IPS-NIHi11 (cell line): Measurements from ENCODE around the gene STK26.
"Not testable (repeated sequence)": the region's sequence is repeated elsewhere in the genome, so short reads cannot be mapped to it uniquely, and the experiment has no call there.

Experiments
- DNase-seq: peaks from one replicate; pipeline ENCODE4 v3.0.0; 2012; ENCODE audit warnings: mixed read lengths, low spot score

Gene STK26

GRCh38 chrX:132022967-132023895 lies at the start of gene STK26:
STK26 (plus strand) TSS chrX:132023302; CDS start chrX:132023618, 316 bp downstream.
- DNase-seq = peak; percentile 76

GRCh38 chrX:131975851-131976250 lies 47.3 kb upstream of the STK26 start:
- DNase-seq = no peak

GRCh38 chrX:131977619-131978018 lies 45.5 kb upstream of the STK26 start:
- DNase-seq = no peak

GRCh38 chrX:131979116-131979515 lies 44.0 kb upstream of the STK26 start:
- DNase-seq = no peak

GRCh38 chrX:131985526-131986049 lies 37.5 kb upstream of the STK26 start:
- DNase-seq = peak; percentile 15

- no peak for DNase-seq
These were observed 35.9 kb upstream of the STK26 start for GRCh38 chrX:131987252-131987651.

- no peak for DNase-seq
These were observed 34.9 kb upstream of the STK26 start for GRCh38 chrX:131988236-131988635.

GRCh38 chrX:132001127-132001526 lies 22.0 kb upstream of the STK26 start:
- DNase-seq = no peak

GRCh38 chrX:132004728-132005127 lies 18.4 kb upstream of the STK26 start:
- no peak for DNase-seq

GRCh38 chrX:132009350-132009749 lies 13.8 kb upstream of the STK26 start:
- no peak for DNase-seq

GRCh38 chrX:132010213-132010612 lies 12.9 kb upstream of the STK26 start:
- not testable (repeated sequence) for DNase-seq

GRCh38 chrX:132015875-132016274 lies 7.2 kb upstream of the STK26 start:
- no peak for DNase-seq

- no peak for DNase-seq
These were observed 6.3 kb upstream of the STK26 start for GRCh38 chrX:132016628-132017430.

- DNase-seq = no peak
These were observed 5.5 kb upstream of the STK26 start for GRCh38 chrX:132017431-132018185.

GRCh38 chrX:132022198-132022966 lies 720 bp upstream of the STK26 start:
- peak; percentile 5 for DNase-seq

- DNase-seq = peak; percentile 9
These were observed 839 bp downstream of the STK26 start for GRCh38 chrX:132023896-132024386.

GRCh38 chrX:132025041-132025440 lies 1.9 kb downstream of the STK26 start:
- DNase-seq = no peak

GRCh38 chrX:132030264-132030663 lies 7.2 kb downstream of the STK26 start:
- DNase-seq = no peak

- DNase-seq = no peak
These were observed 8.8 kb downstream of the STK26 start for GRCh38 chrX:132031867-132032266.

- no peak for DNase-seq
These were observed 10.1 kb downstream of the STK26 start for GRCh38 chrX:132033166-132033565.

- DNase-seq = no peak
These were observed 11.5 kb downstream of the STK26 start for GRCh38 chrX:132034648-132035047.
